Activated T-cell treated with anti-CD3 and anti-CD28 coated beads, Interleukin-2, amount 50 U/mL, for 72 hours (primary cell): ENCODE results near the gene TPGS1. TPM values are rescaled to one million over a fixed set of nuclear protein-coding genes. Genes with fewer than 3 reads are reported as not detected.
A peak's percentile ranks its signal among the peaks of the same experiment; 100 is the strongest.
"Not testable (repeated sequence)": the region's sequence is repeated elsewhere in the genome, so short reads cannot be mapped to it uniquely, and the experiment has no call there.

Experiments used
- ATAC-seq, 2 donors: fragments of 150-1000 bp; cut with Tn5 transposase; replicated peaks in 1 of 2; 2 replicates each; pipeline ENCODE4 v1.10.0; 2021; ENCODE audit warnings: moderate library complexity in 2 of 2, mild to moderate bottlenecking in 1 of 2
- DNase-seq, 2 donors: peaks; one replicate each; pipeline ENCODE4 v3.0.0; 2021 to 2022; ENCODE audit warnings: mixed read lengths in 1 of 2
- H3K27ac Mint-ChIP-seq: one replicate; pipeline ENCODE4 v1.8.0; 2022; ENCODE audit warnings: mild to moderate bottlenecking, moderate library complexity, mixed read lengths
- H3K27me3 Mint-ChIP-seq: one replicate; pipeline ENCODE4 v1.8.0; 2022; ENCODE audit warnings: low read depth, mixed read lengths
- H3K36me3 Mint-ChIP-seq, 2 donors: one replicate each; pipeline ENCODE4 v1.8.0; 2022; ENCODE audit warnings: mixed read lengths in 2 of 2, mild to moderate bottlenecking in 1 of 2; ENCODE audit not compliant: insufficient read depth in 2 of 2
- H3K4me1 Mint-ChIP-seq: one replicate; pipeline ENCODE4 v1.8.0; 2022; ENCODE audit warnings: low read depth, mixed read lengths
- H3K4me3 Mint-ChIP-seq, 2 donors: one replicate each; pipeline ENCODE4 v1.8.0; 2022; ENCODE audit warnings: mild to moderate bottlenecking in 2 of 2, mixed read lengths in 2 of 2, moderate library complexity in 2 of 2
- H3K9me3 Mint-ChIP-seq, 2 donors: one replicate each; pipeline ENCODE4 v1.8.0; 2022; ENCODE audit warnings: mixed read lengths in 2 of 2
- total RNA-seq, 2 donors: library from RNA; stranded (reverse); gene quantifications; one replicate each; pipeline ENCODE4 v1.2.3, GENCODE V29; 2022

TPGS1 gene
- total RNA-seq, 2 donors from 2014 or later: 11.9 to 12.1 TPM

GRCh38 chr19:468587-469256 lies 38.6 kb upstream of the TPGS1 start:
- ATAC-seq: no peak
- Mint-ChIP-seq H3K4me3 (no peak overlapping the region), H3K4me1 (no peaks in the 10 kb centered on the region), H3K9me3 (peaks cover 0 to 7% of the 10 kb centered on the region in 2 donors), H3K27me3 (no peaks in the 10 kb centered on the region), H3K36me3 (no peaks in the 10 kb centered on the region), H3K27ac (no peak overlapping the region)
- no peak for DNase-seq

- peaks cover 0 to 7% of the 10 kb centered on the region in 2 donors for H3K9me3 Mint-ChIP-seq
- DNase-seq: no peak
- no peak overlapping the region for H3K4me3 Mint-ChIP-seq
- no peaks in the 10 kb centered on the region for H3K36me3 Mint-ChIP-seq
- no peaks in the 10 kb centered on the region for H3K4me1 Mint-ChIP-seq
- H3K27me3 Mint-ChIP-seq: no peaks in the 10 kb centered on the region
- ATAC-seq: no peak
- no peak overlapping the region for H3K27ac Mint-ChIP-seq
Measured at GRCh38 chr19:469833-470232, 37.5 kb upstream of the TPGS1 start.

GRCh38 chr19:470701-471100 lies 36.6 kb upstream of the TPGS1 start:
- ATAC-seq (no peak), DNase-seq (no peak)
- Mint-ChIP-seq H3K9me3 (peaks cover 0 to 3% of the 10 kb centered on the region in 2 donors), H3K4me3 (no peak overlapping the region), H3K36me3 (no peaks in the 10 kb centered on the region), H3K4me1 (no peaks in the 10 kb centered on the region), H3K27ac (no peak overlapping the region), H3K27me3 (no peaks in the 10 kb centered on the region)

- no peak for DNase-seq
- Mint-ChIP-seq H3K27ac (no peak overlapping the region), H3K36me3 (no peaks in the 10 kb centered on the region), H3K9me3 (no peaks in the 10 kb centered on the region), H3K27me3 (no peaks in the 10 kb centered on the region), H3K4me1 (no peaks in the 10 kb centered on the region), H3K4me3 (no peak overlapping the region)
- no peak for ATAC-seq
Measured at GRCh38 chr19:472005-472858, 35.1 kb upstream of the TPGS1 start.

- H3K36me3 Mint-ChIP-seq: no peaks in the 10 kb centered on the region
- ATAC-seq: no peak
- H3K4me3 Mint-ChIP-seq: no peak overlapping the region
- H3K9me3 Mint-ChIP-seq: no peaks in the 10 kb centered on the region
- H3K4me1 Mint-ChIP-seq: no peaks in the 10 kb centered on the region
- no peaks in the 10 kb centered on the region for H3K27me3 Mint-ChIP-seq
- DNase-seq: no peak
- no peak overlapping the region for H3K27ac Mint-ChIP-seq
Measured at GRCh38 chr19:474126-475078, 32.9 kb upstream of the TPGS1 start.

- Mint-ChIP-seq H3K4me1 (peaks cover 7% of the 10 kb centered on the region), H3K4me3 (no peak overlapping the region), H3K36me3 (peaks cover 6% of the 10 kb centered on the region in 2 donors), H3K27me3 (no peaks in the 10 kb centered on the region), H3K27ac (no peak overlapping the region), H3K9me3 (peaks cover 3 to 6% of the 10 kb centered on the region in 2 donors)
- DNase-seq (no peak), ATAC-seq (no peak)
Measured at GRCh38 chr19:475360-475759, 31.9 kb upstream of the TPGS1 start.

GRCh38 chr19:478236-478903 lies 28.9 kb upstream of the TPGS1 start:
- DNase-seq (no peak), ATAC-seq (no peak)
- Mint-ChIP-seq H3K4me1 (peaks cover 7% of the 10 kb centered on the region), H3K27me3 (no peaks in the 10 kb centered on the region), H3K9me3 (peaks cover 16 to 18% of the 10 kb centered on the region in 2 donors), H3K27ac (no peak overlapping the region), H3K4me3 (no peak overlapping the region), H3K36me3 (peaks cover 18 to 20% of the 10 kb centered on the region in 2 donors)

- Mint-ChIP-seq H3K27ac (no peak overlapping the region), H3K9me3 (peaks cover 16 to 18% of the 10 kb centered on the region in 2 donors), H3K36me3 (peaks cover 18 to 20% of the 10 kb centered on the region in 2 donors), H3K27me3 (peaks cover 5% of the 10 kb centered on the region), H3K4me1 (peaks cover 7% of the 10 kb centered on the region), H3K4me3 (no peak overlapping the region)
- DNase-seq: no peak
- ATAC-seq: no peak
Measured at GRCh38 chr19:478976-479375, 28.3 kb upstream of the TPGS1 start.

GRCh38 chr19:480016-480855 lies 27.1 kb upstream of the TPGS1 start:
- Mint-ChIP-seq H3K9me3 (peaks cover 16 to 18% of the 10 kb centered on the region in 2 donors), H3K27me3 (peaks cover 17% of the 10 kb centered on the region), H3K27ac (peak overlapping the region; percentile 66), H3K4me1 (peaks cover 7% of the 10 kb centered on the region), H3K36me3 (peaks cover 18 to 20% of the 10 kb centered on the region in 2 donors), H3K4me3 (peak overlapping the region; percentile 13 to 68)
- peak; percentile 54 to 61 for DNase-seq
- ATAC-seq: peak; percentile 28 to 37

GRCh38 chr19:481100-481499 lies 26.2 kb upstream of the TPGS1 start:
- H3K4me3 Mint-ChIP-seq, ATAC-seq, H3K4me1 Mint-ChIP-seq, DNase-seq: not testable (repeated sequence)
- peaks cover 18 to 20% of the 10 kb centered on the region in 2 donors for H3K36me3 Mint-ChIP-seq
- peaks cover 17% of the 10 kb centered on the region for H3K27me3 Mint-ChIP-seq
- H3K27ac Mint-ChIP-seq: peak overlapping the region; percentile 63
- H3K9me3 Mint-ChIP-seq: peaks cover 16 to 18% of the 10 kb centered on the region in 2 donors

GRCh38 chr19:482186-483041 lies 24.9 kb upstream of the TPGS1 start:
- peaks cover 7% of the 10 kb centered on the region for H3K4me1 Mint-ChIP-seq
- H3K27ac Mint-ChIP-seq: no peak overlapping the region
- H3K4me3 Mint-ChIP-seq: no peak overlapping the region
- peaks cover 17% of the 10 kb centered on the region for H3K27me3 Mint-ChIP-seq
- peaks cover 18 to 20% of the 10 kb centered on the region in 2 donors for H3K36me3 Mint-ChIP-seq
- ATAC-seq (no peak), DNase-seq (no peak)
- H3K9me3 Mint-ChIP-seq: peaks cover 16 to 18% of the 10 kb centered on the region in 2 donors
